Transverse colon (tissue), 4 donors: Measurements from ENCODE around the gene TLCD1. TPM values are rescaled to one million over a fixed set of nuclear protein-coding genes. Genes with fewer than 3 reads are reported as not detected.
A peak's percentile ranks its signal among the peaks of the same experiment; 100 is the strongest.

ENCODE experiments used
- DNase-seq: peaks from one replicate; pipeline ENCODE4 v3.0.0-alpha.2; 2019
- H3K27ac ChIP-seq, 4 donors: fragments of 200-600 bp; sonication (generic); 2 replicates each; pipeline ENCODE4 v1.5.1; 2016 to 2018; ENCODE audit warnings: inconsistent platforms in 4 of 4
- H3K27me3 ChIP-seq: fragments of 200-600 bp; sonication (generic); 2 replicates; pipeline ENCODE4 v1.5.1; 2017; ENCODE audit warnings: inconsistent platforms
- H3K36me3 ChIP-seq, 4 donors: fragments of 200-600 bp; sonication (generic); 2 replicates each; pipeline ENCODE4 v1.5.1; 2017 to 2019; ENCODE audit warnings: inconsistent platforms in 4 of 4
- H3K4me1 ChIP-seq, 4 donors: fragments of 200-600 bp; sonication (generic); 2 replicates each; pipeline ENCODE4 v1.5.1; 2017 to 2020; ENCODE audit warnings: inconsistent platforms in 4 of 4
- H3K4me3 ChIP-seq, 4 donors: fragments of 200-600 bp; sonication (generic); 1 replicate in 1 of 4; 2 replicates in 3 of 4; pipeline versions ENCODE4 v1.5.1 to v1.6.1; 2017 to 2019; ENCODE audit warnings: inconsistent platforms in 4 of 4
- H3K9me3 ChIP-seq, 2 donors: fragments of 200-600 bp; sonication (generic); 2 replicates each; pipeline ENCODE4 v1.5.1; 2017 to 2019; ENCODE audit warnings: inconsistent platforms in 2 of 2
- CTCF ChIP-seq, 5 experiments: fragments of 200-600 bp in 3 of 5; fragments of 450-650 bp in 2 of 5; sonication (generic) in 3 of 5; IDR thresholded peaks; 1 replicate in 2 of 5; 2 replicates in 3 of 5; pipeline ENCODE4 v1.5.1; 2016 to 2017; ENCODE audit warnings: antibody characterized with exemption in 5 of 5, inconsistent platforms in 3 of 5, mild to moderate bottlenecking in 2 of 5, moderate library complexity in 1 of 5
- EP300 ChIP-seq: sonication (generic); formaldehyde crosslinking; IDR thresholded peaks from one replicate; pipeline ENCODE4 v1.6.1; 2017; ENCODE audit warnings: antibody characterized with exemption, low read depth
- POLR2A ChIP-seq: fragments of 450-650 bp; IDR thresholded peaks from one replicate; pipeline ENCODE4 v1.6.1; 2016; ENCODE audit warnings: antibody characterized with exemption, mild to moderate bottlenecking, moderate library complexity
- POLR2AphosphoS5 ChIP-seq, 3 donors: sonication (generic); formaldehyde crosslinking; IDR thresholded peaks; one replicate each; pipeline ENCODE4 v1.6.1; 2016; ENCODE audit warnings: antibody characterized with exemption in 3 of 3
- WGBS, 2 donors: methylation state at CpG; one replicate each; pipeline ENCODE4 v1.1.5; 2018; ENCODE audit warnings: low coverage in 1 of 2; 5-methylcytosine and 5-hydroxymethylcytosine counted together
- in situ Hi-C, 4 donors: fragments of 200-750 bp; cut with MboI; loops; one replicate each; pipeline versions ENCODE4 v1.15.0 to v1.15.1; 2017; ENCODE audit warnings: low sequenced_read_pairs in 3 of 4, low pct_ligation_motif_present in 1 of 4, low pct_unique_long_range_greater_than_20kb in 1 of 4
- intact Hi-C: fragments of 100-400 bp; cut with DNase I; formaldehyde crosslinking; loops from one replicate; pipeline ENCODE4 v1.15.1; 2023; ENCODE audit warnings: low total_unique reads
- small RNA-seq, 4 donors: library from RNA; depleted of rRNA; stranded (forward); fragments of <200 nt; gene quantifications; one replicate each; pipeline ENCODE3, GENCODE V24; 2016
- total RNA-seq, 4 donors: library from RNA; depleted of rRNA; stranded (reverse); fragments of >200 nt; gene quantifications; one replicate each; pipeline ENCODE4 v1.1.0, GENCODE V29; 2016

TLCD1 gene
- total RNA-seq, 4 donors from 2014 or later, result 5.6 to 11.5 TPM; not detected in 2

GRCh38 chr17:28682655-28683054, 43.4 kb downstream of the TLCD1 start:
- H3K36me3 ChIP-seq, result peaks cover 0 to 96% (median 47%) of the 10 kb centered on the region in 4 donors
- TF ChIP-seq CTCF (IDR thresholded peaks at IDR 0.05) (no peak), POLR2AphosphoS5 (IDR thresholded peaks at IDR 0.05) (no peak), EP300 (no peak), POLR2A (no peak)
- no peak overlapping the region for H3K27ac ChIP-seq
- DNase-seq, result no peak
- H3K4me3 ChIP-seq, result no peak overlapping the region
- H3K27me3 ChIP-seq, result no peaks in the 10 kb centered on the region
- intact Hi-C loops (no loop called here), in situ Hi-C loops (no loop called here)
- H3K4me1 ChIP-seq, result no peaks in the 10 kb centered on the region
- no peaks in the 10 kb centered on the region for H3K9me3 ChIP-seq
- WGBS, 2 donors, result 96% methylated on average over 11 of the region's 11 CpGs; no CpG with 5 or more reads in 1 of the 2 donors

GRCh38 chr17:28675980-28676379, 50.1 kb downstream of the TLCD1 start:
- intact Hi-C loops (no loop called here), in situ Hi-C loops (no loop called here)
- no peak overlapping the region for H3K27ac ChIP-seq
- H3K36me3 ChIP-seq, result peaks cover 0 to 95% (median 48%) of the 10 kb centered on the region in 4 donors
- DNase-seq, result peak; percentile 27
- no peaks in the 10 kb centered on the region for H3K27me3 ChIP-seq
- no peak for TF ChIP-seq POLR2AphosphoS5 (IDR thresholded peaks at IDR 0.05)
- TF ChIP-seq EP300, result no peak
- TF ChIP-seq CTCF (IDR thresholded peaks at IDR 0.05), result peak in 4 of 5 experiments; percentile 34 to 54 (median 40)
- TF ChIP-seq POLR2A, result no peak
- 33 to 79% methylated on average over 3 to 7 of the region's 7 CpGs for WGBS, 2 donors
- no peaks in the 10 kb centered on the region for H3K4me1 ChIP-seq
- H3K9me3 ChIP-seq, result no peaks in the 10 kb centered on the region
- H3K4me3 ChIP-seq, result no peak overlapping the region

GRCh38 chr17:28675490-28675889, 50.5 kb downstream of the TLCD1 start:
- no peaks in the 10 kb centered on the region for H3K4me1 ChIP-seq
- H3K9me3 ChIP-seq, result no peaks in the 10 kb centered on the region
- no peak for DNase-seq
- in situ Hi-C loops, result no loop called here
- TF ChIP-seq POLR2AphosphoS5 (IDR thresholded peaks at IDR 0.05), result no peak
- no peak for TF ChIP-seq EP300
- no peak for TF ChIP-seq POLR2A
- 84 to 100% methylated on average over 1 to 3 of the region's 3 CpGs for WGBS, 2 donors
- no peak overlapping the region for H3K27ac ChIP-seq
- peaks cover 0 to 92% (median 45%) of the 10 kb centered on the region in 4 donors for H3K36me3 ChIP-seq
- H3K4me3 ChIP-seq, result no peak overlapping the region
- intact Hi-C loops, result no loop called here
- no peaks in the 10 kb centered on the region for H3K27me3 ChIP-seq

Small RNA genes lying within 50 kb of the gene (small RNA-seq; reads per million reads assigned to genes)
- 0 reads per million in 4 donors for gene SNORD42A
- gene SNORD42B, result 0 to 0.55 (median 0.12) reads per million in 4 donors
- 0 reads per million in 4 donors for gene SNORD4A
- 0 reads per million in 4 donors for gene SNORD4B

Other genes starting within 250 kb of the TLCD1 start
- under 1 TPM in 2 of 4 donors, not detected in 2; 0.14 to 0.32 TPM for gene FOXN1, start 219.9 kb downstream of the TLCD1 start, total RNA-seq
- 10 to 100 TPM; 16.4 to 52.4 (median 32.8) TPM for gene UNC119, start 173.6 kb downstream of the TLCD1 start, total RNA-seq
- 100 to 1,000 TPM in 2 of 4 donors, 10 to 100 TPM in 2; 18.1 to 182 (median 87.6) TPM for gene PIGS, start 154.7 kb downstream of the TLCD1 start, total RNA-seq
- gene ALDOC, start 149.3 kb downstream of the TLCD1 start, total RNA-seq, result 10 to 100 TPM in 2 of 4 donors, 1 to 10 TPM in 2; 3.0 to 46.1 (median 18.7) TPM
- gene SPAG5, start 127.2 kb downstream of the TLCD1 start, total RNA-seq, result 10 to 100 TPM in 3 of 4 donors, 1 to 10 TPM in 1; 8.9 to 21.5 (median 13.6) TPM
- gene RSKR, start 112.0 kb downstream of the TLCD1 start, total RNA-seq, result 10 to 100 TPM in 3 of 4 donors, 1 to 10 TPM in 1; 8.3 to 70.8 (median 22.1) TPM
- 100 to 1,000 TPM; 117 to 120 (median 118) TPM for gene BLTP2, start 81.1 kb downstream of the TLCD1 start, total RNA-seq
- gene SDF2, start 64.3 kb downstream of the TLCD1 start, total RNA-seq, result 10 to 100 TPM; 32.2 to 69.9 (median 49.1) TPM
- gene SUPT6H, start 64.0 kb downstream of the TLCD1 start, total RNA-seq, result 100 to 1,000 TPM in 1 of 4 donors, 10 to 100 TPM in 3; 50.8 to 167 (median 61.6) TPM
- gene PROCA1, start 14.3 kb downstream of the TLCD1 start, total RNA-seq, result 1 to 10 TPM in 2 of 4 donors, under 1 TPM in 1, not detected in 1; 0.96 to 2.9 (median 1.4) TPM
- 10 to 100 TPM; 41.1 to 60.5 (median 50.0) TPM for gene RAB34, start 8.4 kb downstream of the TLCD1 start, total RNA-seq
- 100 to 1,000 TPM; 238 to 385 (median 342) TPM for gene RPL23A, start 6.2 kb downstream of the TLCD1 start, total RNA-seq
- gene NEK8, start 2.6 kb upstream of the TLCD1 start, total RNA-seq, result 10 to 100 TPM in 1 of 4 donors, 1 to 10 TPM in 3; 5.7 to 52.3 (median 8.3) TPM
- gene TRAF4, start 17.8 kb upstream of the TLCD1 start, total RNA-seq, result 100 to 1,000 TPM in 3 of 4 donors, 10 to 100 TPM in 1; 65.7 to 191 (median 126) TPM
- gene FAM222B, start 116.6 kb upstream of the TLCD1 start, total RNA-seq, result 10 to 100 TPM; 23.2 to 41.0 (median 32.9) TPM
- gene ERAL1, start 128.8 kb upstream of the TLCD1 start, total RNA-seq, result 10 to 100 TPM; 28.1 to 74.4 (median 47.3) TPM
- 10 to 100 TPM; 35.8 to 95.8 (median 46.5) TPM for gene FLOT2, start 171.5 kb upstream of the TLCD1 start, total RNA-seq
- 1 to 10 TPM; 2.2 to 6.5 (median 6.0) TPM for gene DHRS13, start 176.8 kb upstream of the TLCD1 start, total RNA-seq
- gene PHF12, start 225.3 kb upstream of the TLCD1 start, total RNA-seq, result 100 to 1,000 TPM in 1 of 4 donors, 10 to 100 TPM in 3; 43.5 to 134 (median 60.5) TPM